ENCODE measurements around the gene COL18A1.
"Not testable (repeated sequence)": the region's sequence is repeated elsewhere in the genome, so short reads cannot be mapped to it uniquely, and the experiment has no call there.

Gene COL18A1

GRCh38 chr21:45358711-45359310 lies 46.2 kb upstream of the COL18A1 start:
- CTCF ChIA-PET: interaction anchor here (2.4 kb wide), 1 partner anchor 9 kb away, joined by 5 read pairs; no protein-coding TSS in a partner anchor
- POLR2A ChIA-PET: no interaction called here
- TF ChIP-seq CTCF (IDR thresholded peaks at IDR 0.05; ENCODE audit: insufficient read depth, low read length, missing control alignments): no peak
- H3K4me3 ChIP-seq (ENCODE audit: low read depth, low read length): no peak overlapping the region
- DNase-seq (ENCODE audit: low read depth, low spot score): no peak

DNA sequence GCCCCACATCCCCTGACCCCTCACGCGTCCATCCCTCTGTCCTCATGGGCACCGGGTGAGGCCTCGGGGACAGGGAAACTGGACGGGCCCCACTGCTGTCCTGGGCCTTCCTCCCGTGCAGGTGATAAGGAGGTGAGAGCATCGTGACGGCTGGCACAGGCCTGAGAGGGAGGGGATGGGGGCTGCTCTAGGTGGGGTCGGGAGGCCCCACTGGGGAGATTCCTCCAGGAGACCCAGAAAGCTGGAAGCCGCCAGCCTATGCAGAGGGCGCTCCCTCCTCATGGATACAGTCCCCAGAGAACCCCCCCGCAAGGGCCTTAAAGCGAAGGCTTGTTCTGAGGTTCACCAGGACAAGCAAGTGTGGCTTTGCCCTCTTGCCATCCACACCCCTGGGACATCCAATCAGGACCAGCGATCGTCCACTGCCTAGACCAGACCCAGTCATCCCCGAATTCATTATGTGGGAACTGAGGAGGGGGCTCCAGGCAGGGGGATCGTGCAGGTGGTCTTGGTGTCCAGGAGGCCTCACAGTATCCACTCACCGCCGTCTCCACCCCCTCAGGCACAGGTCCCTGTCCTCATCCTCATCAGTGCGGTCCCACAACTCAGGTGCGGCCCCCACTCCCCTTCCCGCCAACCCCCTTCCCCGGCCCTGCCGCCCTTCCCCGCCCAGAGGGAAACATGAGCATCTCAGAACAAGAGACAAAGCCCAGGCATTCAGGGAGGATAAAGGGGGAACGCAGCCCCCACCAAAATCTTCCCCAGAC lies 45.3 kb upstream of the COL18A1 start:
- ChIA-PET POLR2A (no interaction called here), CTCF (interaction anchor here (2.4 kb wide), 1 partner anchor 10 kb away, joined by 5 read pairs; no protein-coding TSS in a partner anchor)
- TF ChIP-seq CTCF (IDR thresholded peaks at IDR 0.05; ENCODE audit: insufficient read depth, low read length, missing control alignments): no peak
- H3K4me3 ChIP-seq (ENCODE audit: low read depth, low read length): no peak overlapping the region
- DNase-seq (ENCODE audit: low read depth, low spot score): no peak

DNA sequence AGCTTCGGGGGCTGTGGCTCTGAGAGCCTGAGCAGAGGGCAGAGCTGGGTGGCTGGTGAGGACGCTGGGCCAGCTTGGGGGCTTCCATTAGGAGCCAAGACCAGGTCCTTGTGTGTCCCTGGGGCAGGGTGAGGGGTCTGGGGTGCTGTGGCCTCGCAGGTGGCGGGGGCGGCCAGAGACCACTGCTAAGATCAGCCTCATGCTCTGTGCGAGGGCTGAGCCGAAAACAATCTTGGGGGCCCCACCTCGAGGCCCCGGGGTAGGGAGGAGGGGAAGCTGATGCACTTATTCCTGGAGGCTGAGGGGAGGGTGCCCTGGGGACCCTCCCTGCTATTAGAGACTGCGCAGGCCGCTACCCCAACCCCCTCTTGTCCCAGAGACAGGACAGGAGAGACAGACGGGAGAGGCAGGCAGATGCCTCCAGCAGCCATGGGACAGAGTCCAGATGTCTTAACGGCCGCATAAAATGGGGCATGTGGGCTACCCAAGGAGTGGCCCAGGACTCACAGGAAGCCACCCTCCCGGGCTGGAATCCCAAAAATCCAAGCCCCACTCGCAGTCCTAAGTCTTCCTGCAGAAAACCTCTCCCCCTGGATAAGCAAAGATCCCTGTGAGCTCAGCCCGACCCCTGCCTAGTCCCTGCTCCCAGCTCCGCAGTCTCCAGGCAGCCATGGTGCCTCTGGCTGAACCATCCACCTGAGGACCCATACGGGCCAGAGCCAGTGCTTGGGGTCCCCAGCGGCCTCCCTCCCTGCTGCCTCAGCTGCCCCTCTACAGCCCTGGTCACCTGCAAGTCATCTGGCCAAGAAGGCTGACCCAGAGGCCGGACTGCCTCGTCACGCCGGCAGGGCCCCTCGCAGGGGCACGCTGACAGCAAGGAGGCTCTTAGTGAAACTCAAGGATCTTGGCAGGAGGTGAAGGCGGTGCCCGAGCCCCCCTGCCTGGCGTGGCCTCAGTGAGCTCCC lies 43.6 kb upstream of the COL18A1 start:
- DNase-seq (ENCODE audit: low read depth, low spot score): no peak
- H3K4me3 ChIP-seq (ENCODE audit: low read depth, low read length): no peak overlapping the region
- ChIA-PET CTCF (interaction anchor here (1.1 kb wide), 1 partner anchor 69 kb away, joined by 3 read pairs; no protein-coding TSS in a partner anchor), POLR2A (no interaction called here)
- TF ChIP-seq CTCF (IDR thresholded peaks at IDR 0.05; ENCODE audit: insufficient read depth, low read length, missing control alignments): no peak

GRCh38 chr21:45362077-45362747 lies 42.8 kb upstream of the COL18A1 start:
- ChIA-PET CTCF (interaction anchor here (1.1 kb wide), 1 partner anchor 70 kb away, joined by 3 read pairs; no protein-coding TSS in a partner anchor), POLR2A (no interaction called here)
- no peak for TF ChIP-seq CTCF (IDR thresholded peaks at IDR 0.05; ENCODE audit: insufficient read depth, low read length, missing control alignments)
- H3K4me3 ChIP-seq (ENCODE audit: low read depth, low read length): no peak overlapping the region
- no peak for DNase-seq (ENCODE audit: low read depth, low spot score)

DNA sequence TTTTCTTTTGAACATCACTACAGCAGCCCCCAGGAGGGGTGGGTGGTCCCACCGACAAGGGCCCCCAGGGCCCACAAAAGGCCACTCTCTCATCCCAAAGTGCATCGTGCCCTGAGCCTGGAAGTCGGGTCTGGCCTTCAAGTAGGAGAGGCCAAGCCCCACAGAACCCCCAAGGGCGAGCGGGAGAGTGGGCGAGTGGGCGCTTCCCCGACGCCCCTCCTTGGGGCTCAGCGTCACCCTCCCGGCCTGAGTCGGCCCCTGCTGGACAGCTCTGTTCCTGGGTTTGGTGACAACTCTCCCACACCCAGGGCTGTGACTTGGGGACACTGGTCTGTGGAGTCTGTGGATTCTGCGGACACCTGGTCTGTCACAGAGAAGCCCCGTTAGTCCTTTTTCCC lies 42.2 kb upstream of the COL18A1 start:
- ChIA-PET POLR2A (no interaction called here), CTCF (interaction anchor here (1.2 kb wide), 1 partner anchor 15 kb away, joined by 4 read pairs; no protein-coding TSS in a partner anchor)

GRCh38 chr21:45363272-45363671 lies 41.7 kb upstream of the COL18A1 start:
- H3K4me3 ChIP-seq (ENCODE audit: low read depth, low read length); DNase-seq (ENCODE audit: low read depth, low spot score): not testable (repeated sequence)
- ChIA-PET CTCF (interaction anchor here (1.2 kb wide), 1 partner anchor 15 kb away, joined by 4 read pairs; no protein-coding TSS in a partner anchor), POLR2A (interaction anchor here (1.0 kb wide), 1 partner anchor 15 kb away, joined by 5 read pairs; no protein-coding TSS in a partner anchor)

More for the DNA sequence above, 42.2 kb upstream of the COL18A1 start:
- no peak for DNase-seq (ENCODE audit: low read depth, low spot score)
- no peak overlapping the region for H3K4me3 ChIP-seq (ENCODE audit: low read depth, low read length)
- TF ChIP-seq CTCF (IDR thresholded peaks at IDR 0.05; ENCODE audit: insufficient read depth, low read length, missing control alignments): no peak

All from AG04449 (cell line).